K562 (cell line): ENCODE measurements around the gene BEST4. TPM values are rescaled to one million over a fixed set of nuclear protein-coding genes. Genes with fewer than 3 reads are reported as not detected.

ENCODE experiments used
- ATAC-seq: fragments of 200-7000 bp; cut with Tn5 transposase; 3 replicates; pipeline ENCODE4 v1.9.1; 2020; ENCODE audit warnings: moderate library complexity
- BruUV-seq: library from RNA; stranded (reverse); fragments of 400-500 nt; replicated peaks from 2 replicates; lab custom pipeline; 2021; lab: Mats Ljungman, UMichigan
- CTCF ChIA-PET: fragments of 300-600 bp; formaldehyde crosslinking; extraction: SDS; loops from one replicate; lab custom pipeline; 2021; ENCODE audit warnings: low intra/inter-chr PET ratio; lab: Yijun Ruan, JAX
- POLR2A ChIA-PET: fragments of 300-600, 350-650 bp; sonication (Branson Sonifier 250); formaldehyde crosslinking; extraction: SDS; loops from one replicate; lab custom pipeline; 2021; ENCODE audit warnings: antibody characterized with exemption, inconsistent platforms; lab: Yijun Ruan, JAX
- DNase-seq, 4 experiments: peaks; one replicate each; pipeline versions ENCODE4 v3.0.0 to v3.0.0-alpha.2; 2011 to 2018; ENCODE audit warnings: low spot score in 3 of 4, mixed read lengths in 3 of 4; ENCODE audit errors: extremely low read depth in 1 of 4
- FAIRE-seq: peaks from 2 replicates; lab custom pipeline; 2011; peaks lifted over from hg19 to GRCh38; lab: Jason Lieb, UNC
- H2AFZ ChIP-seq: 2 replicates; pipeline ENCODE4 v1.6.0; 2011; ENCODE audit warnings: low read depth, low read length, control low read depth, inconsistent platforms
- H3K27ac ChIP-seq: fragments of 200-600 bp; 3 replicates; pipeline ENCODE4 v1.8.0; 2011; ENCODE audit warnings: low read depth, mild to moderate bottlenecking, control low read depth, inconsistent platforms, low read length, moderate library complexity, mixed read lengths; ENCODE audit errors: extremely low read depth
- H3K27me3 ChIP-seq, 2 experiments: fragments of 300-600 bp in 1 of 2; 2 replicates in 1 of 2; 3 replicates in 1 of 2; pipeline versions ENCODE4 v1.6.0 to v1.8.0; 2011; ENCODE audit warnings: inconsistent platforms in 2 of 2, low read length in 2 of 2, mild to moderate bottlenecking in 1 of 2, mixed read lengths in 1 of 2, moderate library complexity in 1 of 2; ENCODE audit not compliant: control insufficient read depth in 2 of 2, insufficient read depth in 2 of 2
- H3K36me3 ChIP-seq: fragments of 300-600 bp; 3 replicates; pipeline ENCODE4 v1.8.0; 2011; ENCODE audit warnings: mild to moderate bottlenecking, low read length, inconsistent platforms; ENCODE audit not compliant: control insufficient read depth, insufficient read depth
- H3K4me1 ChIP-seq, 2 experiments: fragments of 200-600 bp in 1 of 2; replicated peaks in 1 of 2; 2 replicates in 1 of 2; 3 replicates in 1 of 2; pipeline versions ENCODE4 v1.5.1 to v1.8.0; 2011; ENCODE audit warnings: inconsistent platforms in 2 of 2, low read length in 2 of 2, mild to moderate bottlenecking in 1 of 2, mixed read lengths in 1 of 2, moderate library complexity in 1 of 2; ENCODE audit not compliant: control insufficient read depth in 2 of 2, insufficient read depth in 2 of 2
- H3K4me2 ChIP-seq: 2 replicates; pipeline ENCODE4 v1.6.1; 2011; ENCODE audit warnings: low read length, control low read depth, inconsistent platforms, mixed read lengths; ENCODE audit not compliant: insufficient read depth
- H3K4me3 ChIP-seq: fragments of 200-600 bp; sonication (generic), shearing (Covaris generic); 2 replicates; pipeline ENCODE4 v1.5.1; 2016; ENCODE audit warnings: control low read depth, inconsistent platforms
- H3K79me2 ChIP-seq: fragments of 200-600 bp; 3 replicates; pipeline ENCODE4 v1.8.0; 2011; ENCODE audit warnings: low read length, inconsistent platforms; ENCODE audit not compliant: control insufficient read depth, insufficient read depth
- H3K9ac ChIP-seq, 2 experiments: 2 replicates each; pipeline versions ENCODE4 v1.6.0 to v1.6.1; 2011; ENCODE audit warnings: low read depth in 2 of 2, low read length in 2 of 2, control low read depth in 1 of 2, inconsistent platforms in 1 of 2, mild to moderate bottlenecking in 1 of 2, mixed read lengths in 1 of 2; ENCODE audit not compliant: insufficient read depth in 1 of 2
- H3K9me1 ChIP-seq: one replicate; pipeline ENCODE4 v1.6.0; 2011; ENCODE audit warnings: inconsistent platforms, mild to moderate bottlenecking, low read length, moderate library complexity; ENCODE audit not compliant: control insufficient read depth, insufficient read depth
- H3K9me3 ChIP-seq: replicated peaks from 2 replicates; pipeline ENCODE4 v1.5.1; 2011; ENCODE audit warnings: low read depth, low read length, inconsistent platforms; ENCODE audit not compliant: control insufficient read depth, insufficient read depth
- H4K20me1 ChIP-seq: replicated peaks from 2 replicates; pipeline ENCODE4 v1.6.1; 2011; ENCODE audit warnings: low read length, inconsistent platforms, mixed read lengths; ENCODE audit not compliant: control insufficient read depth, insufficient read depth
- GATAD2A ChIP-seq: fragments of 450-650 bp; IDR thresholded peaks from 2 replicates; pipeline ENCODE4 v1.6.1; 2017
- MYC ChIP-seq, 2 experiments: fragments of 250-450 bp in 1 of 2; sonication (Bioruptor Pico) in 1 of 2; IDR thresholded peaks; 2 replicates each; pipeline versions ENCODE4 v1.5.1 to v1.6.1; 2012 to 2021; ENCODE audit warnings: low read depth in 2 of 2, borderline replicate concordance in 1 of 2, improper control_type of control experiment in 1 of 2, low read length in 1 of 2, mild to moderate bottlenecking in 1 of 2, moderate library complexity in 1 of 2
- PHB ChIP-seq: fragments of 250-450 bp; sonication (Bioruptor Pico); IDR thresholded peaks from 2 replicates; pipeline ENCODE4 v1.5.0; 2021
- SMARCA4 ChIP-seq: fragments of 450-650 bp; IDR thresholded peaks from 2 replicates; pipeline ENCODE4 v1.6.1; 2016
- WGBS: fragments of 100-300 bp; shearing (Covaris generic); methylation state at CpG from one replicate; pipeline ENCODE4 v1.1.6; 2016; ENCODE audit warnings: low coverage, mixed read lengths; ENCODE audit not compliant: insufficient coverage; ENCODE audit errors: missing lambda C conversion rate; 5-methylcytosine and 5-hydroxymethylcytosine counted together
- in situ Hi-C: fragments of 300-500 bp; cut with MboI; formaldehyde crosslinking; loops from 4 replicates; pipeline ENCODE4 v1.15.0; 2018; ENCODE audit warnings: inconsistent platforms, mixed read lengths
- intact Hi-C: fragments of 100-400 bp; cut with micrococcal nuclease; formaldehyde crosslinking; loops from 2 replicates; pipeline ENCODE4 v1.14.2; 2022
- polyA plus RNA-seq, 8 experiments: library from polyadenylated mRNA; depleted of rRNA in 4 of 8; stranded (reverse) in 5 of 8; unstranded in 3 of 8; fragments of >200 nt; fragmentation: Nextera tagmentation in 2 of 8; fragmentation: Illumina TruSeq in 1 of 8; extraction: Ambion mirVana in 2 of 8; extraction: Trizol in 1 of 8; gene quantifications; 2 replicates each; pipeline versions ENCODE4 v1.2.1 to v1.2.3, GENCODE V29; 2011 to 2014; ENCODE audit warnings: inconsistent platforms in 1 of 8, missing spikeins in 1 of 8
- total RNA-seq, 7 experiments: library from RNA; depleted of rRNA in 6 of 7; stranded (reverse); fragments of >200 nt in 6 of 7; fragmentation: Illumina TruSeq in 2 of 7; extraction: Trizol in 2 of 7; gene quantifications; 2 replicates each; pipeline versions ENCODE4 v1.2.1 to v1.2.3, GENCODE V29; 2011 to 2021; ENCODE audit warnings: low replicate concordance in 1 of 7
- TF ChIP-seq, protein P1 (sequence below): fragments of 250-450 bp; sonication (Bioruptor Pico); IDR thresholded peaks from 2 replicates; pipeline ENCODE4 v1.8.0; 2022; ENCODE audit warnings: inconsistent platforms, mild to moderate bottlenecking, moderate library complexity, borderline replicate concordance
- TF ChIP-seq, protein P2 (sequence below), 2 experiments: fragments of 150-350 bp in 1 of 2; IDR thresholded peaks; 2 replicates each; pipeline ENCODE4 v1.6.1; 2012 to 2016; ENCODE audit warnings: low read depth in 2 of 2, low read length in 2 of 2, mild to moderate bottlenecking in 1 of 2, moderate library complexity in 1 of 2
- TF ChIP-seq, protein P3 (sequence below): fragments of 450-650 bp; IDR thresholded peaks from one replicate; pipeline ENCODE4 v1.6.1; 2018; ENCODE audit warnings: mild to moderate bottlenecking, moderate library complexity; ENCODE audit not compliant: partially characterized antibody
- TF ChIP-seq, protein P4 (sequence below): fragments of 200-800 bp; sonication (Bioruptor generic); IDR thresholded peaks from 2 replicates; pipeline ENCODE4 v1.6.1; 2017; ENCODE audit warnings: missing genetic modification characterization, missing compliant biosample characterization

The BEST4 gene
- total and polyA plus RNA-seq, 9 of the 15 experiments (the other 6 are each of a cell fraction or from before 2014, with no cell fraction given): 0.07 to 0.11 TPM; not detected in 7

DNA sequence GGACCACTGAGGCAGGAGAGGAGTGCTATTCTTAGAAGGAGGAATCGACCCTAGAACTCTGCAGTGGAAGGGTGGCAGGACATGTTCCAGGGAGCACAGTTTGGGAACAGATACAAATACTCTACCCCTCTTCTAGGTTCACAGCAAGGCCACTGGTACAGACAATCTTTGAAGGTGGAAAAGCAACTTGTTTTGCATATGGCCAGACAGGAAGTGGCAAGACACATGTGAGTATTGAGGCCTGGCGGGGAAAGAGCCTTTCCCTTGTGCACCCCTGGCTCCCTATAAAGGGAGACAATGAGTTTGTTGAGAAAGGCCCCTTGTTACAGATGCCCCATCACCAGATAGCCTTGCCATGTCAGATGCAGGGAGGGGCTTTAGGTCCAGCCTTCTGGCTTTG, 30.6 kb downstream of the BEST4 start:
- Histone ChIP-seq H3K9me1 (peaks cover 5% of the 10 kb centered on the region), H3K4me1 (no peaks in the 10 kb centered on the region), H3K27ac (no peak overlapping the region), H3K9ac (no peak overlapping the region), H3K36me3 (peaks cover 99% of the 10 kb centered on the region), H3K9me3 (no peaks in the 10 kb centered on the region), H3K4me3 (no peak overlapping the region), H4K20me1 (peaks cover 4% of the 10 kb centered on the region; the same call in 1 of the 2 replicates), H3K27me3 (no peaks in the 10 kb centered on the region), H3K79me2 (no peaks in the 10 kb centered on the region; the same call in 2 of the 3 replicates), H3K4me2 (no peak overlapping the region), H2AFZ (no peak overlapping the region)
- TF ChIP-seq, protein P1, sequence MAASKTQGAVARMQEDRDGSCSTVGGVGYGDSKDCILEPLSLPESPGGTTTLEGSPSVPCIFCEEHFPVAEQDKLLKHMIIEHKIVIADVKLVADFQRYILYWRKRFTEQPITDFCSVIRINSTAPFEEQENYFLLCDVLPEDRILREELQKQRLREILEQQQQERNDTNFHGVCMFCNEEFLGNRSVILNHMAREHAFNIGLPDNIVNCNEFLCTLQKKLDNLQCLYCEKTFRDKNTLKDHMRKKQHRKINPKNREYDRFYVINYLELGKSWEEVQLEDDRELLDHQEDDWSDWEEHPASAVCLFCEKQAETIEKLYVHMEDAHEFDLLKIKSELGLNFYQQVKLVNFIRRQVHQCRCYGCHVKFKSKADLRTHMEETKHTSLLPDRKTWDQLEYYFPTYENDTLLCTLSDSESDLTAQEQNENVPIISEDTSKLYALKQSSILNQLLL (CRISPR knock-in tag): no peak
- TF ChIP-seq, protein P2, sequence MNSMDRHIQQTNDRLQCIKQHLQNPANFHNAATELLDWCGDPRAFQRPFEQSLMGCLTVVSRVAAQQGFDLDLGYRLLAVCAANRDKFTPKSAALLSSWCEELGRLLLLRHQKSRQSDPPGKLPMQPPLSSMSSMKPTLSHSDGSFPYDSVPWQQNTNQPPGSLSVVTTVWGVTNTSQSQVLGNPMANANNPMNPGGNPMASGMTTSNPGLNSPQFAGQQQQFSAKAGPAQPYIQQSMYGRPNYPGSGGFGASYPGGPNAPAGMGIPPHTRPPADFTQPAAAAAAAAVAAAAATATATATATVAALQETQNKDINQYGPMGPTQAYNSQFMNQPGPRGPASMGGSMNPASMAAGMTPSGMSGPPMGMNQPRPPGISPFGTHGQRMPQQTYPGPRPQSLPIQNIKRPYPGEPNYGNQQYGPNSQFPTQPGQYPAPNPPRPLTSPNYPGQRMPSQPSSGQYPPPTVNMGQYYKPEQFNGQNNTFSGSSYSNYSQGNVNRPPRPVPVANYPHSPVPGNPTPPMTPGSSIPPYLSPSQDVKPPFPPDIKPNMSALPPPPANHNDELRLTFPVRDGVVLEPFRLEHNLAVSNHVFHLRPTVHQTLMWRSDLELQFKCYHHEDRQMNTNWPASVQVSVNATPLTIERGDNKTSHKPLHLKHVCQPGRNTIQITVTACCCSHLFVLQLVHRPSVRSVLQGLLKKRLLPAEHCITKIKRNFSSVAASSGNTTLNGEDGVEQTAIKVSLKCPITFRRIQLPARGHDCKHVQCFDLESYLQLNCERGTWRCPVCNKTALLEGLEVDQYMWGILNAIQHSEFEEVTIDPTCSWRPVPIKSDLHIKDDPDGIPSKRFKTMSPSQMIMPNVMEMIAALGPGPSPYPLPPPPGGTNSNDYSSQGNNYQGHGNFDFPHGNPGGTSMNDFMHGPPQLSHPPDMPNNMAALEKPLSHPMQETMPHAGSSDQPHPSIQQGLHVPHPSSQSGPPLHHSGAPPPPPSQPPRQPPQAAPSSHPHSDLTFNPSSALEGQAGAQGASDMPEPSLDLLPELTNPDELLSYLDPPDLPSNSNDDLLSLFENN (IDR thresholded peaks at IDR 0.05; ENCODE audit: low read depth in 2 of 2, low read length in 2 of 2): no peak
- TF ChIP-seq PHB: no peak
- TF ChIP-seq SMARCA4: no peak
- no peak for TF ChIP-seq GATAD2A
- TF ChIP-seq MYC (IDR thresholded peaks at IDR 0.05; ENCODE audit: low read depth, low read length): no peak
- no peak for TF ChIP-seq MYC (CRISPR knock-in tag; IDR thresholded peaks at IDR 0.05; ENCODE audit: borderline replicate concordance, low read depth)
- TF ChIP-seq, protein P3, sequence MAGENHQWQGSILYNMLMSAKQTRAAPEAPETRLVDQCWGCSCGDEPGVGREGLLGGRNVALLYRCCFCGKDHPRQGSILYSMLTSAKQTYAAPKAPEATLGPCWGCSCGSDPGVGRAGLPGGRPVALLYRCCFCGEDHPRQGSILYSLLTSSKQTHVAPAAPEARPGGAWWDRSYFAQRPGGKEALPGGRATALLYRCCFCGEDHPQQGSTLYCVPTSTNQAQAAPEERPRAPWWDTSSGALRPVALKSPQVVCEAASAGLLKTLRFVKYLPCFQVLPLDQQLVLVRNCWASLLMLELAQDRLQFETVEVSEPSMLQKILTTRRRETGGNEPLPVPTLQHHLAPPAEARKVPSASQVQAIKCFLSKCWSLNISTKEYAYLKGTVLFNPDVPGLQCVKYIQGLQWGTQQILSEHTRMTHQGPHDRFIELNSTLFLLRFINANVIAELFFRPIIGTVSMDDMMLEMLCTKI: no peak
- TF ChIP-seq, protein P4, sequence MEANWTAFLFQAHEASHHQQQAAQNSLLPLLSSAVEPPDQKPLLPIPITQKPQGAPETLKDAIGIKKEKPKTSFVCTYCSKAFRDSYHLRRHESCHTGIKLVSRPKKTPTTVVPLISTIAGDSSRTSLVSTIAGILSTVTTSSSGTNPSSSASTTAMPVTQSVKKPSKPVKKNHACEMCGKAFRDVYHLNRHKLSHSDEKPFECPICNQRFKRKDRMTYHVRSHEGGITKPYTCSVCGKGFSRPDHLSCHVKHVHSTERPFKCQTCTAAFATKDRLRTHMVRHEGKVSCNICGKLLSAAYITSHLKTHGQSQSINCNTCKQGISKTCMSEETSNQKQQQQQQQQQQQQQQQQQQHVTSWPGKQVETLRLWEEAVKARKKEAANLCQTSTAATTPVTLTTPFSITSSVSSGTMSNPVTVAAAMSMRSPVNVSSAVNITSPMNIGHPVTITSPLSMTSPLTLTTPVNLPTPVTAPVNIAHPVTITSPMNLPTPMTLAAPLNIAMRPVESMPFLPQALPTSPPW (CRISPR knock-in tag): no peak
- no peak for ATAC-seq
- WGBS: 93% methylated on average over 2 of the region's 2 CpGs
- BruUV-seq: no TSS peak
- ChIA-PET POLR2A (interaction anchor here (1.5 to 11.4 kb wide), 2 partner anchors 9 to 10 kb away, joined by 4 to 199 read pairs; no protein-coding TSS in a partner anchor), CTCF (no interaction called here)
- DNase-seq: no peak
- no peak for FAIRE-seq
- intact Hi-C loops: no loop called here
- in situ Hi-C loops: no loop called here
